ENCODE measurements around the gene C5. TPM values are rescaled to one million over a fixed set of nuclear protein-coding genes. Genes with fewer than 3 reads are reported as not detected.

The C5 gene
- total RNA-seq, 1 experiment from 2014 or later = 0.74 TPM

- Histone ChIP-seq H2BK5ac (ENCODE audit: insufficient read length, low read length) (no peak overlapping the region), H3K27ac (ENCODE audit: insufficient read length, low read depth, low read length) (no peak overlapping the region), H2BK15ac (ENCODE audit: low read depth, low read length) (no peak overlapping the region), H3K14ac (ENCODE audit: insufficient read depth, low read length) (no peak overlapping the region), H2AFZ (ENCODE audit: low read length) (no peak overlapping the region), H3K9ac (ENCODE audit: extremely low read depth, insufficient read length, low read length) (no peak overlapping the region), H3K4me2 (ENCODE audit: insufficient read depth, insufficient read length, low read length) (no peak overlapping the region), H3K18ac (ENCODE audit: insufficient read length, low read depth, low read length) (no peak overlapping the region), H3K4me1 (ENCODE audit: insufficient read depth, low read length) (0 out of 2 replicates have a peak, but pooled peaks cover 4% of the 10 kb centered on the region), H3K4ac (ENCODE audit: low read depth, low read length) (no peak overlapping the region), H3K23me2 (ENCODE audit: insufficient read length, low read depth, low read length, poor library complexity, severe bottlenecking) (no peaks in the 10 kb centered on the region), H3K56ac (ENCODE audit: insufficient read length, low read depth, low read length) (no peak overlapping the region), H4K20me1 (ENCODE audit: control insufficient read depth, insufficient read depth, insufficient read length) (no peaks in the 10 kb centered on the region), H3K23ac (ENCODE audit: insufficient read length, low read depth, low read length) (no peak overlapping the region), H2BK120ac (ENCODE audit: low read depth, low read length, poor library complexity, severe bottlenecking) (no peak overlapping the region), H2BK12ac (ENCODE audit: insufficient read length, low read depth, low read length) (no peak overlapping the region), H4K91ac (ENCODE audit: insufficient read length, low read depth, low read length) (no peak overlapping the region), H2BK20ac (ENCODE audit: low read depth, low read length, poor library complexity, severe bottlenecking) (no peak overlapping the region), H4K8ac (replicated peaks; ENCODE audit: insufficient read length, low read depth, low read length) (no peak overlapping the region), H3K79me1 (ENCODE audit: insufficient read depth, low read depth, low read length, poor library complexity, severe bottlenecking) (no peaks in the 10 kb centered on the region), H3K27me3 (ENCODE audit: insufficient read depth, low read length) (no peaks in the 10 kb centered on the region), H3K9me3 (ENCODE audit: control insufficient read depth, low read depth, low read length) (no peaks in the 10 kb centered on the region), H3K79me2 (ENCODE audit: insufficient read depth, low read length) (no peaks in the 10 kb centered on the region), H4K5ac (ENCODE audit: insufficient read length, low read depth, low read length) (no peak overlapping the region), H2AK5ac (ENCODE audit: insufficient read length, low read length) (no peak overlapping the region), H3T11ph (ENCODE audit: low read length) (no peak overlapping the region)
- Mint-ChIP-seq H3K36me3 (ENCODE audit: insufficient read depth in 1 of 3, low read depth in 3 of 3) (no peaks in the 10 kb centered on the region), H3K9me3 (no peaks in the 10 kb centered on the region), H3K27me3 (ENCODE audit: low read depth) (no peaks in the 10 kb centered on the region), H3K4me1 (peaks cover 13% of the 10 kb centered on the region in 2 experiments), H3K4me3 (no peak overlapping the region), H3K27ac (no peak overlapping the region)
- DNase-seq = no peak
- no peak for TF ChIP-seq CTCF (conservative IDR thresholded peaks at IDR 0.05)
- WGBS (ENCODE audit: extremely low coverage, insufficient read length, low lambda C conversion rate) = no CpG with 5 or more reads among the region's 1 CpG
Measured at GRCh38 chr9:120948824-120949223, 101.3 kb downstream of the C5 start.

All from H9 (cell line).